Amniotic stem cell (primary cell): ENCODE data around the gene RAB6B.
"Not testable (repeated sequence)": the region's sequence is repeated elsewhere in the genome, so short reads cannot be mapped to it uniquely, and the experiment has no call there.

Experiments
- DNase-seq: peaks from one replicate; lab custom pipeline; 2025; lab: John Stamatoyannopoulos, UW

RAB6B gene

GRCh38 chr3:133805702-133806475 lies 89.8 kb downstream of the RAB6B start, which contains the start of gene SRPRB:
Gene SRPRB, plus strand, starts transcription at chr3:133805815. Its CDS starts 34 bp downstream, at chr3:133805849.
- DNase-seq, result peak; percentile 77

- no peak for DNase-seq
Observed at GRCh38 chr3:133805384-133805701, 90.3 kb downstream of the RAB6B start.

GRCh38 chr3:133804896-133805295 lies 90.8 kb downstream of the RAB6B start:
- no peak for DNase-seq

- no peak for DNase-seq
Observed at GRCh38 chr3:133803469-133803868, 92.2 kb downstream of the RAB6B start.

GRCh38 chr3:133799794-133800585 lies 95.7 kb downstream of the RAB6B start:
- DNase-seq, result no peak

- no peak for DNase-seq
Observed at GRCh38 chr3:133797396-133798105, 98.1 kb downstream of the RAB6B start.

- DNase-seq, result no peak
Observed at GRCh38 chr3:133792171-133792763, 103.4 kb downstream of the RAB6B start.

GRCh38 chr3:133788024-133788423 lies 107.7 kb downstream of the RAB6B start:
- DNase-seq, result no peak

GRCh38 chr3:133783762-133784161 lies 111.9 kb downstream of the RAB6B start:
- no peak for DNase-seq

- no peak for DNase-seq
Observed at GRCh38 chr3:133782454-133782853, 113.2 kb downstream of the RAB6B start.

- no peak for DNase-seq
Observed at GRCh38 chr3:133781570-133781969, 114.1 kb downstream of the RAB6B start.

- not testable (repeated sequence) for DNase-seq
Observed at GRCh38 chr3:133780756-133781155, 114.9 kb downstream of the RAB6B start.

- DNase-seq, result no peak
Observed at GRCh38 chr3:133779626-133780203, 116.0 kb downstream of the RAB6B start.

- no peak for DNase-seq
Observed at GRCh38 chr3:133777807-133778568, 117.7 kb downstream of the RAB6B start.

GRCh38 chr3:133776794-133777438 lies 118.8 kb downstream of the RAB6B start:
- DNase-seq, result no peak

GRCh38 chr3:133775835-133776234 lies 119.8 kb downstream of the RAB6B start:
- no peak for DNase-seq

GRCh38 chr3:133775309-133775708 lies 120.4 kb downstream of the RAB6B start:
- no peak for DNase-seq
